Measurements from ENCODE around the gene SMAD6.

DNA sequence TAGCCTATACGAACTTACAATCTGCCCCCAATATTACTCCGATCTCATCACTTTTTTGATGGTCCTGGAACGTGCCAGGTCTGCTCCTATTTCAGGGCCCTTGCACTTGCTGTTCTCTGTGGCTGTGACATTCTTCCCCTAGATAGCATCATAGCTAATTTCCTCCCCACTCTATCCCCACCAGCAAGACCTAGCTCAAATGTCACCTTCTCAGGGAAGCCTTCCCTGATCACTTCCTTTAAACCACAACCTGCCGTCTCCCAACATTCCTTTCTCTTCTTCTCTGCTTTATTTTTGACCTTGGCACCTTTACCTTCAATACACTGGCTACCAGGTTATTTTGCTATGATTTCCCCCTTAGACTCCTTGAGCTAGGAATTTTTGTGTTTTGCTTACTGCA, 5.3 kb upstream of the SMAD6 start:
- TF ChIP-seq, protein P1, sequence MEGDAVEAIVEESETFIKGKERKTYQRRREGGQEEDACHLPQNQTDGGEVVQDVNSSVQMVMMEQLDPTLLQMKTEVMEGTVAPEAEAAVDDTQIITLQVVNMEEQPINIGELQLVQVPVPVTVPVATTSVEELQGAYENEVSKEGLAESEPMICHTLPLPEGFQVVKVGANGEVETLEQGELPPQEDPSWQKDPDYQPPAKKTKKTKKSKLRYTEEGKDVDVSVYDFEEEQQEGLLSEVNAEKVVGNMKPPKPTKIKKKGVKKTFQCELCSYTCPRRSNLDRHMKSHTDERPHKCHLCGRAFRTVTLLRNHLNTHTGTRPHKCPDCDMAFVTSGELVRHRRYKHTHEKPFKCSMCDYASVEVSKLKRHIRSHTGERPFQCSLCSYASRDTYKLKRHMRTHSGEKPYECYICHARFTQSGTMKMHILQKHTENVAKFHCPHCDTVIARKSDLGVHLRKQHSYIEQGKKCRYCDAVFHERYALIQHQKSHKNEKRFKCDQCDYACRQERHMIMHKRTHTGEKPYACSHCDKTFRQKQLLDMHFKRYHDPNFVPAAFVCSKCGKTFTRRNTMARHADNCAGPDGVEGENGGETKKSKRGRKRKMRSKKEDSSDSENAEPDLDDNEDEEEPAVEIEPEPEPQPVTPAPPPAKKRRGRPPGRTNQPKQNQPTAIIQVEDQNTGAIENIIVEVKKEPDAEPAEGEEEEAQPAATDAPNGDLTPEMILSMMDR (conservative IDR thresholded peaks at IDR 0.05; ENCODE audit: low read length) = no peak
- no peak for TF ChIP-seq EZH2phosphoT487 (IDR thresholded peaks at IDR 0.05; ENCODE audit: borderline replicate concordance)
